ENCODE results near the gene RCOR2.

Gene RCOR2

GRCh38 chr11:63923319-63923718, 6.4 kb upstream of the RCOR2 start:
- no peak for TF ChIP-seq CTCF (conservative IDR thresholded peaks at IDR 0.05; ENCODE audit: low read depth, low read length)
- no peak overlapping the region for H3K4me3 ChIP-seq (ENCODE audit: low read depth, low read length)
- no peak for DNase-seq (ENCODE audit: low read depth)

- H3K4me3 ChIP-seq (ENCODE audit: low read depth, low read length), result no peak overlapping the region
- DNase-seq (ENCODE audit: low read depth), result no peak
- no peak for TF ChIP-seq CTCF (conservative IDR thresholded peaks at IDR 0.05; ENCODE audit: low read depth, low read length)
Measured at GRCh38 chr11:63922673-63923192, 5.8 kb upstream of the RCOR2 start.

GRCh38 chr11:63920939-63921417, 4.0 kb upstream of the RCOR2 start:
- no peak overlapping the region for H3K4me3 ChIP-seq (ENCODE audit: low read depth, low read length)
- peak; percentile 64 for TF ChIP-seq CTCF (conservative IDR thresholded peaks at IDR 0.05; ENCODE audit: low read depth, low read length)
- no peak for DNase-seq (ENCODE audit: low read depth)

GRCh38 chr11:63920126-63920938, 3.4 kb upstream of the RCOR2 start:
- DNase-seq (ENCODE audit: low read depth), result no peak
- no peak overlapping the region for H3K4me3 ChIP-seq (ENCODE audit: low read depth, low read length)
- no peak for TF ChIP-seq CTCF (conservative IDR thresholded peaks at IDR 0.05; ENCODE audit: low read depth, low read length)

GRCh38 chr11:63919267-63920125, 2.5 kb upstream of the RCOR2 start:
- no peak for DNase-seq (ENCODE audit: low read depth)
- H3K4me3 ChIP-seq (ENCODE audit: low read depth, low read length), result peak overlapping the region; percentile 33

More at GRCh38 chr11:63919267-63920125, 2.5 kb upstream of the RCOR2 start:
- TF ChIP-seq CTCF (conservative IDR thresholded peaks at IDR 0.05; ENCODE audit: low read depth, low read length), result no peak

Data from choroid plexus epithelial cell (primary cell).